CD4-positive, alpha-beta T cell treated with Interleukin-1 beta for 1 hour (primary cell): Measurements from ENCODE around the gene RPH3AL.
A peak's percentile ranks its signal among the peaks of the same experiment; 100 is the strongest.
"Not testable (repeated sequence)": the region's sequence is repeated elsewhere in the genome, so short reads cannot be mapped to it uniquely, and the experiment has no call there.

Source experiments
- DNase-seq, 2 donors: peaks; one replicate each; pipeline ENCODE4 v3.0.0-alpha.2; 2020 to 2022

Gene RPH3AL

GRCh38 chr17:216625-217024, 136.0 kb downstream of the RPH3AL start:
- DNase-seq: no peak

GRCh38 chr17:215563-216478, 136.8 kb downstream of the RPH3AL start:
- peak in 1 of 2 donors; percentile 0 for DNase-seq

GRCh38 chr17:214881-215331, 137.7 kb downstream of the RPH3AL start:
- no peak for DNase-seq

DNA sequence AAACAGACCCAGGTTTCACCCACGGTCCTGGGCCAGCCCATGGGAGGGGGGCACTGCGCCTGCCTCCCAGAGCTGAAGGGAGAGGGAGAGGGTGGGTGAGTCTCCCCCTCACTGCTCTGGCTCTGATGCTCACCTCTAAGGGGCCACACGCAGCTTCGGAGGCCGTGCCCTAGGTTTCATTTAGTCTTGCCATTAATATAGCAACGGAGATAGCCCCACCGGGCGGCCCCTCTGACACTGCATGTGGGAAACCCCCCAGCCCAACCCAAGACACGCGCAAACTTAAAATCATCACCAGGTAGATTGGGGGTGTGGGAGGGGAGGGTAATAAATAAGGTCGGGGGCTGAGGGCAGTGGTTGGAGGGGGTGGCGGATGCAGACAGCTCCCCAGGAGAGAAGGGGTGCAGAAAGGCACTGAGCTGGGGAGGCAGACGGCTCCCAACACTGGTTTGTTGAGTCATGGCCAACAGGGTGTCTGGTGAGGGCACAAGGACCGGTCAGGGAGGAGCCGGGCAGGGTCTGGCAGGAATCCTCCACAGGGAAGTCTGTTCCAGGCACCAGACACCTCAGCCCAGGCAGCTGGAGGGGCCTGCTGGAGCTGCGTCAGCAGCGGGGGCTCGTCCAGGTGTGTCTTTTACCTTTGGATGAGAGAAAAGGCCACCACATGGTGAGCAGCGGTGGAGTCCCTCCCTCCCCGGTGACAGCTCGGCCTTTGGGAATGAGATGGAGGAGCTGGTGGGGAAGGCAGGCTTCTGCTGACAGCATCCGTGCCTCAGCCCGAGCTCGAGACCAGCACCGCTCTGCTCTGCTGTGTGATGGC, 139.1 kb downstream of the RPH3AL start:
- DNase-seq: no peak

- no peak for DNase-seq
These were observed 142.2 kb downstream of the RPH3AL start for GRCh38 chr17:210402-210801.

DNA sequence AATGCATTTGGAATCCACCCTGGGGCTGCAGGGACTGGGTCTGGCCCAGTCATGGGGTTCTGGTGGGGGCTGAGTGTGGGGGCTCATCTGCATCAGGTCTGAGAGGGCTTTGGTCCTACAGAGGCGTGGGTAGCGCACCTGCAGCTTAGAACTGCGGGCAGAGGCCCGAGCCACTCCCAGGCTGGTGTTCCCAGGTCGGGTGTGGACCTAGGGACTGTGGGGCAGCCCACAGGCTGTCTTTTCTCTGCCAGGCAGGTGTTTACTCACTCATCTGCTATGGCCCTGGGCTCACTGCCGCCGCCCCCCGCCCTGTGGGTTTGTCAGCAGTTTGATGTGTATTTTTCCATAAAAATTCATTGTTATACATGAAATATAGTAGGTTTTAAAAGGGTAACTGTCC, 144.2 kb downstream of the RPH3AL start:
- no peak for DNase-seq

DNA sequence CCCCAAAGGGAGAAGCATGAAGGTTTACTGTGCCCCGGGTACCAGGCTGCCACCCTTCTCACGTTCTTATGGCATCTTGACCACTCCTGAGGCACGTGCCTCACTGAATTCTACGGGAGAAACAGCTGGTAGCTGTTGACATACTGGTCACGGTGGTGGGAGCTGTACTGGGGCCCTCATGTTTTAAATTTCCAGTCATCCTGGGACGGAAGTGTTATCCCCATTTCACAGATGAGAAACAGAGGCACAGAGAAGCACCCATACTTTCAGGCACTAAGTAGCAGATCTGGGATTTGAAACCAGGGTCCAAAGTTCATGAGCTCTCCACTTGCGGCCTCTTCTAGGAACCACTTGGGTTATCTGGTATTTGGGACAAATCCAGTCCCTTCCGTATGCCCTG, 144.8 kb downstream of the RPH3AL start:
- no peak for DNase-seq

DNA sequence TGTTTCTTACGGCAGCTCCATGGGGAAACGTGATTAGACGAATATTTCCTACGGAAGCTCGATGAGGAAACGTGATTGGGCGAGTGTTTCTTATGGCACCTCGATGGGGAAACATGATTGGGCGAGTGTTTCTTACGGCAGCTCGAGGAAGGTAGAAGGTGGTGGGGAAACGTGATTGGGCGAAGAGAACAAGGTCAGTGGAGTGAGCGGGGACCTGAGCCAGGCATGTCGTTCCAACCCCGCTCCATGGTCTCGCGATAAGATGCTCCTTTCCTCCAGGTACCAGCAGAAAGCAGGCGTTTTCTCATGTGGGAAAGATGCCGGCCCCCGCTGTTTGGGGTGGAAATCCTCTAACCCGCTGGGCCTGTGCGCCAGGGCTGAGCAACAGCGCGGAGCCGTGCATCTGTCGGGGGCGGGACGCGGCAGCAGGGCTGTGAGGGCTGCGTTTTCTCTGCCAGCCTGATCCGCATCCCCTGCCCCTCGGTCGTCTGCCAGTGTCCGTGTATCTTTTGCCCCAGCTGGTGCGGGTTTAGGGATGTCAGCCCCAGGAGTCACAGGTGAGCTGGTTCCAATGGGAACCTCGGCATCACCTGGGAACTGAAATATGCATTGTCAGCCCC, 145.6 kb downstream of the RPH3AL start:
- DNase-seq: no peak

GRCh38 chr17:206484-206883, 146.1 kb downstream of the RPH3AL start:
- DNase-seq: not testable (repeated sequence)

DNA sequence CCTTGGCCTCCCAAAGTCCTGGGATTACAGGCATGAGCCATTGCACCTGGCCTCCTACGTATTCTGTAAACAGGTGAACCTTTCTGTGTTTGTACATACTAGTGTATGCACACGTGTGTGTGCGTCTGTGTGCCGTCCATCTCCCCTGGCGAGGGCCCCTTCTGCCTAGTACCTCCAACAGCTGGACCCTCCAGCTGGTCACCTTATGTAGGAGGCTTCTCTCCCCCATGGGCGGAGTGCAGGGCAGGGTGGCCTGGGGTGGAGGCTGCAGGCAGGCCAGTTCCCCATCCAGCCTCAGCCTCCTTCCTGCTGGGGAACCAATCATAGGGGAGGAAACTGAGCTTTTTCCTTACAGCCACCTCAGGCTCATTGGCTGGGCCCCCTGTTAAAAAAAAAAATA, 146.8 kb downstream of the RPH3AL start:
- no peak for DNase-seq

GRCh38 chr17:205148-205669, 147.4 kb downstream of the RPH3AL start:
- DNase-seq: no peak

DNA sequence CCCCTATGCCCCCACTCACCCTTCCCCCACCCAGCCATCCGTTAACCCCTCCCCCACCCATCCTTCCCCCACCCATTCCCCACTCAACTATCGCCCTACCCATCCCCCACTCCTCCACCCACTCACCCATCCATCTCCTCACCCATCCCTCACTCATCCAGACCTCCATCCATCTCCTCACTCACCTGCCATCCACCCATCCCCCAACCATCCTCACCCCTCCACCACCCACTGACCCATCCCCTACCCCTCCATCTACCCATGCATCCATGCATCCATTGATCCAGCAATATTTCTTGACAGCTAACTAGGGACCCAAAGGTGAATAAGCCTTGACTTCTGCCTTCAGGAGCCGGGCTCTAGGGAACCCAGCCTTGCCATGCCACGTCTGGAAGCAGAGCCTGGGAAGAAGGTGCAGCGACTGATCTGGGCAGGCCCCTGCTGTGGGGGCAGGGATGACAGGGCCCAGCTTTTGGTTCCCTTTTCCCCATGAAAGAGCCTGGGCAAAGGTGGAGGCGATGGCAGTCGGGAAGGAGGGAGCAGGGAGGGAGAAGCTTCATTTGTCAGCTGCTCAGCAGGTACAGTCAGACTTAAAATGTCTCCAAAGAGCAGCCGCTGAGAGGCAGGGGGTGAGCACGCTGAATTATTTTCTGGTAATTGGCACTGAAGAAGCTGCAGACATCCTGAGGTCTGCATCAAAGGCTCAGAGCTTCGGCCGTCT, 148.0 kb downstream of the RPH3AL start:
- DNase-seq: no peak

- no peak for DNase-seq
These were observed 150.1 kb downstream of the RPH3AL start for GRCh38 chr17:202501-202951.

- not testable (repeated sequence) for DNase-seq
These were observed 150.9 kb downstream of the RPH3AL start for GRCh38 chr17:201736-202135.

DNA sequence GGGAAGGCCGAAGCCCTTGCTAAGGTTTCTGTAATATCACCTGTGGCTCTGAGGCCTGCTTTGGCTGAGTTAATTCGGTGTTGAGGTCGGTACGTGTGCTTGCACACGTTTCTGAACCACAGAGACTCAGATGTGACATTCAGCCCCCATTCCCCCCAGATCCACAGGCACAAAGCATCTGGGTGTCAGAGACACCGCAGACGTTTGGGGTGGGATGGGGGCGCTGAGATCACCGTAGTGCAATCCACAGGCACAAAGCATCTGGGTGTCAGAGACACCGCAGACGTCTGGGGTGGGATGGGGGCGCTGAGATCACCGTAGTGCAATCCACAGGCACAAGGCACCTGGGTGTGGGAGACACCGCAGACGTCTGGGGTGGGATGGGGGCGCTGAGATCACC, 151.3 kb downstream of the RPH3AL start:
- not testable (repeated sequence) for DNase-seq

- no peak for DNase-seq
These were observed 152.0 kb downstream of the RPH3AL start for GRCh38 chr17:200586-200985.

- no peak for DNase-seq
These were observed 152.6 kb downstream of the RPH3AL start for GRCh38 chr17:199806-200545.

DNA sequence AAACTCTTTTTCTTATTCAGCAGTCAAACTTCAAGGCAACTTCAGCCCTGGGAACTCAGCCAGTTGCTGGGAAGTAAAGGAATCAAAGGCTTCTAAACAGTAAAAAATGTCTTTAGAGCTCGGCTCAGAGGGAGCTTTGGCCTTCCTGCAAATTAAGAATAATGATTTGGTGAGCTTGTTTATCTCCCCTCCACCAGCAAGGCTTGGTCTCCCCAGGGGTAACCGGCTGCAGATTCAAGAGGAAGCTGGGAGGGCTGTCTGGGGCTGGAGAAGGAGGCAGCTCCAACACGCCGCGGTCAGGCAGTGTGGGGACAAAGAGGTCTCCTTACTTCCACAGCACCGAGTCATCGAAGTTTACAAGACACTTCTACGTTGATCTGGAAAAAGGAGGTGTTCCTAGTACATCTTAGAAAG, 153.4 kb downstream of the RPH3AL start:
- DNase-seq: no peak

GRCh38 chr17:198225-198624, 154.4 kb downstream of the RPH3AL start:
- DNase-seq: not testable (repeated sequence)

DNA sequence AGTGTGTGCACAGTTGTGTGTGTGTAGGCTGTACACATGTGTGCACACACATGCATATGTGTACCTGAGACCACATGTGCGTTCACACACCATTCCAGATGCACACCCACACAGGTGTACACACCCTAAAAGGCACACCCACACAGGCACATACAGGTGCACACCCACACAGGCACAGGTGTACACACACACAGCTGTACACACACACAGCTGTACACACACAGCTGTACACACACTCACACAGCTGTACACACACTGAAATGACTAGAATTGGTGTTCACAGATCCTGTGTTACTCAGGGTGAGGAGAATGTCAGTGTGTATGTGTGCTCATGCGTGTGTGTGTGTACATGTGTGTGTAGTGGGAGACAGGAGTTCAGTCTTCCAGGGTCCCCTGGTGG, 155.3 kb downstream of the RPH3AL start:
- no peak for DNase-seq

DNA sequence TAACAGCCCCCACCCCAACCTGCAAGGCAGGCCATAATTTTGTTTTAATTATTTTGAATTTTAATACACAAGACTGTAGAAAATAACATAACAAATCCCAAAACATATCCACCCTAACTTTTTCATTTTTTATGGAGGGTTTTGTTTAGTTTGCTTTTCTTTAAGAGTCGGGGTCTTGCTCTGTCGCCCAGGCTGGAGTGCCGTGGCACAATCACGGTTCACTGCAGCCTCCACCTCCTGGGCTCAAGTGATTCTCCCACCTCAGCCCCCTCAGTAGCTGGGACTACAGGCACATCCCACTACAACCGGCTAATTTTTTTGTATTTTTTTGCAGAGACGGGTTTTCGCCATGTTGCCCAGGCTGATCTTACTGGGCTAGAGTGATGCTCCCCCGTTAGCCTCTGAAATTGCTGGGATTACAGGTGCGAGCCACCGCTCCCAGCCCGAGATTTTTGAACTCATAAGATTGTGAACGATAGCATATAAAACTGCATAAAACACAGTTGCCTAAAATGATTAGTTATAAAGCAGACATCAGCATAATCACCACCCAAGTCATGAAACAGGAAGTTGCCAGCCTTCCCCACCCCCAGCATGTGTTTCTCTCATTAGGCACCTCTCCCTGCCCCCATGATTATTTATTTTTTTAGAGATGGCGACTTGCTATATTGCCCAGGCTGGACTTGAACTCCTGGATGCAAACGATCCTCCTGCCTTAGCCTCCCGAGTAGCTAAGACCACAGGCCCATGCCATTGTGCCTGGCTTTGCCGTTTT, 157.6 kb downstream of the RPH3AL start:
- no peak for DNase-seq
